SU-DHL-6 (cell line): ENCODE data around the gene CFB.

Experiments used
- EZH2phosphoT487 ChIP-seq: fragments of 200-600 bp; sonication (generic), shearing (Covaris generic); conservative IDR thresholded peaks from 2 replicates; pipeline ENCODE4 v1.6.1; 2018; ENCODE audit warnings: mild to moderate bottlenecking, antibody characterized with exemption, low read length, moderate library complexity, mixed read lengths
- TF ChIP-seq, protein P1 (sequence below): fragments of 200-600 bp; sonication (generic); IDR thresholded peaks from one replicate; pipeline ENCODE4 v1.5.1; 2017; ENCODE audit warnings: antibody characterized with exemption, mild to moderate bottlenecking, low read length, moderate library complexity; ENCODE audit not compliant: insufficient read depth, poor library complexity, severe bottlenecking

DNA sequence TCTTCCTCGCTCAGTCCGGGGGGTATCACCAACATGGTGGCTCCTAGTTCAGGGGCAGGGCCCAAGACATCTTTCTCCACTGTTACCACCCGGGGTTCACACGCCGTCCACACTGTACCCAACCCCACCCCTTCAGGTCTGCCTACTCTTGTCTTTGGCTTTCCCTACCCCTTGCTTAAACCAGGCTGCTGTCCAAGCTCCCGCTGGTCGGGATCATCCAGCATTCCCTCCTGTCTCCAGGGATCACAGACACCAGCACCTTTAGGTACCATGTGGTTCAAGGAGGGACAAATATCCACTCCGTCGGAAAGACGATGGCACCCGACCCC, 12.5 kb downstream of the CFB start:
- TF ChIP-seq, protein P1, sequence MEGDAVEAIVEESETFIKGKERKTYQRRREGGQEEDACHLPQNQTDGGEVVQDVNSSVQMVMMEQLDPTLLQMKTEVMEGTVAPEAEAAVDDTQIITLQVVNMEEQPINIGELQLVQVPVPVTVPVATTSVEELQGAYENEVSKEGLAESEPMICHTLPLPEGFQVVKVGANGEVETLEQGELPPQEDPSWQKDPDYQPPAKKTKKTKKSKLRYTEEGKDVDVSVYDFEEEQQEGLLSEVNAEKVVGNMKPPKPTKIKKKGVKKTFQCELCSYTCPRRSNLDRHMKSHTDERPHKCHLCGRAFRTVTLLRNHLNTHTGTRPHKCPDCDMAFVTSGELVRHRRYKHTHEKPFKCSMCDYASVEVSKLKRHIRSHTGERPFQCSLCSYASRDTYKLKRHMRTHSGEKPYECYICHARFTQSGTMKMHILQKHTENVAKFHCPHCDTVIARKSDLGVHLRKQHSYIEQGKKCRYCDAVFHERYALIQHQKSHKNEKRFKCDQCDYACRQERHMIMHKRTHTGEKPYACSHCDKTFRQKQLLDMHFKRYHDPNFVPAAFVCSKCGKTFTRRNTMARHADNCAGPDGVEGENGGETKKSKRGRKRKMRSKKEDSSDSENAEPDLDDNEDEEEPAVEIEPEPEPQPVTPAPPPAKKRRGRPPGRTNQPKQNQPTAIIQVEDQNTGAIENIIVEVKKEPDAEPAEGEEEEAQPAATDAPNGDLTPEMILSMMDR = no peak
- TF ChIP-seq EZH2phosphoT487 = no peak
